GM12801 (cell line): ENCODE measurements around the gene BCL6B.

Experiments
- CTCF ChIP-seq: IDR thresholded peaks from one replicate; pipeline ENCODE4 v1.5.1; 2011; ENCODE audit warnings: control low read depth; ENCODE audit not compliant: insufficient read length; ENCODE audit errors: extremely low read depth

BCL6B gene

DNA sequence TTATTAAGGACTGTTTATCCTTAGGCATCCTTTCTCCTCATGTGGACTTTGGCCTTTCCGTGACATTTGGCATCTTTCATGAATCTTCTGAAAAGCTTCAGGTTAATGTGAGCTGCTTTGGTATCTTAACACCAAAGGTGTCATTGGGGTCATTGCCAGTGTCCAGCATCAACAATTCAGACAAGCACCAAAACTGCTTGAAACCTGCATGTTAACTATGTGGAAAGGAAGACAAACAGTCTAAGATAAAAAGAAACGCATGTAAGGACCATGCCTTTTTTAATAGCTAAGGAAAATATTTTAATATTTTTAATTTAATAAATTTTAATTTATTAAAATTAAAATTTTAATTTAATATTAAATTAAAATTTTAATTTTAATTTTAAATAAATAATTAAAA lies 19.1 kb upstream of the BCL6B start:
- no peak for TF ChIP-seq CTCF

DNA sequence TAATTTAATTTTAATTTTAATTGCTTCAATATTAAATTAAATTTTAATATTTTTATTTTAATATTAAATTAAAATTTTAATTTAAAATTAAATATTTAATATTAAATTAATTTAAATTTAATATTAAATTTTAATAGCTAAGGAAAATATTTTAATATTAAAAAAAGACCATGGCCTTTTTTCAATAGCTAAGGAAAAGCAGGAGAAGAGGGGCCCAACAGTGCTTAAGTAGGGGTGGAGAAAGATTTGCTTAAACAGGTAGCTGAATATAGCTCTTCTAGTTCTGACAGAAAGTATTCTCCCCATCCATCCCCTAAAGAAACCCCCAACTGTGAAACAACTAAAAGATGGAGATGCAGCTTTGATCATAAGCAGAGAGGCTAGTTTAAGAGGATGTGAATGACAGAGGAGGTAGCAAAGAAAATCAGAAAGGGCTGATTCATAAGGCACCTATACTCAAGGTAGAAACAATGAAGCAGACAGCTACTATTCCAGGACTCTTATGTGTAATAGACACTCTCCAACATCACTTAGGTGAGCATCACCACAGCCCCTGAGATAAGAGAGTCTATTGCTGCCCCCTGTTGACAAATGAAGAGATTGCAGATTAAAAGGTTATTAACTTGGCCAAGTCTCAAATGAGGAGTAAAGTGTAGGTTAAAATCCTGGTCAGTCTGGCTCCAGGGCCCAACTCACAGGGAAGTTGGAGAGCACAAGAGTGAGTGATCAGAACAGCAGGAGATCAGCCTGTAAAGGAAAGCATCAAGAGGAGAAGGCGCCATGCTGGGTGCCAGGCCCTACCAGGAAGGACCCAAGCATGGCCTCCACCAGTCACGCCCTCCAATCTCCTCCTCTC lies 18.2 kb upstream of the BCL6B start:
- no peak for TF ChIP-seq CTCF

GRCh38 chr17:7005716-7006115 lies 17.1 kb upstream of the BCL6B start:
- no peak for TF ChIP-seq CTCF

GRCh38 chr17:7007143-7007542 lies 15.7 kb upstream of the BCL6B start:
- TF ChIP-seq CTCF, result no peak

DNA sequence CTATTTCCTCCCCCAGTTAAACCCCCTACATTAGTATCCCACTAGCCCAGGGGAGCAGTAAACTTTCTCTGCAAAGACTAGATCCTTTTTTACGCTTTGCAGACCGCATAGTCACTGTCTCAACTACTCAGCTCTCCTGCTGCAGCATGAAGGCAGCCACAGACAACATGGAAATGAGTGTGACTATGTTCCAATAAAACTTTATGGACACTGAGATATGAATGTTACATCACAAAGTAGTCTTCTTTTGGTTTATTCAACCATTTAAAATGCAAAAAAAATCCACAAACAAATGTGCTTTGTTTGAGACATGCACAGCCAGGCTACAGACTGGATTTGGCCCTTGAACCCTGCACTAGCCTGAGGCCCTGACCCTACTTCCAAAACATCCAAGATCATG lies 12.3 kb upstream of the BCL6B start:
- TF ChIP-seq CTCF, result no peak

GRCh38 chr17:7011415-7011814 lies 11.4 kb upstream of the BCL6B start:
- TF ChIP-seq CTCF, result no peak

DNA sequence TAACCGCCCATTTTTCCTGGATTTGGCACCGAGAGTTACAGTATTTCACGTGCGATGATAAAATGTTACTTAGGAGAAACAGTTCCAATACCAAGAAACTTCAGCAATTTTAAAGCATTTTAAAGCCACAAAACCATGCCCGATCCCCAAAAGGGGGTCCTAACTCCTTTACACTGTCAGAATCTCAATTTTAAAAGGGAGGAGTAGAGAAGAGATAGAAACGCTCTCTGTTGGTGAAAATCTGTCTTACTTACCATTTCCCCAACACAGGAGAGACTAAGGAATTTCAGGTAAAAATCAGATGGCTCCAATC lies 11.0 kb upstream of the BCL6B start:
- no peak for TF ChIP-seq CTCF
